CD4-positive, alpha-beta T cell treated with Interleukin-6 at 100 ng/mL for 8 hours (primary cell): ENCODE results near the gene POLE3.
"Not testable (repeated sequence)": the region's sequence is repeated elsewhere in the genome, so short reads cannot be mapped to it uniquely, and the experiment has no call there.

Experiments
- DNase-seq: peaks from one replicate; pipeline ENCODE4 v3.0.0-alpha.2; 2020; ENCODE audit warnings: mixed read lengths, low spot score

The POLE3 gene

GRCh38 chr9:113376634-113377567 is 33.6 kb downstream of the POLE3 start, which contains the start of gene HDHD3:
Gene HDHD3, minus strand, starts transcription at chr9:113376986. Its CDS starts 2,632 bp downstream, at chr9:113374354.
- peak; percentile 88 for DNase-seq

- no peak for DNase-seq
Measured at GRCh38 chr9:113375057-113376023, 35.1 kb downstream of the POLE3 start.

- DNase-seq, result no peak
Measured at GRCh38 chr9:113373676-113374392, 36.6 kb downstream of the POLE3 start.

- no peak for DNase-seq
Measured at GRCh38 chr9:113373256-113373655, 37.2 kb downstream of the POLE3 start.

- no peak for DNase-seq
Measured at GRCh38 chr9:113372059-113372458, 38.4 kb downstream of the POLE3 start.

- DNase-seq, result no peak
Measured at GRCh38 chr9:113370806-113371325, 39.6 kb downstream of the POLE3 start.

- no peak for DNase-seq
Measured at GRCh38 chr9:113369855-113370140, 40.7 kb downstream of the POLE3 start.

GRCh38 chr9:113368982-113369854 is 41.3 kb downstream of the POLE3 start:
- no peak for DNase-seq

GRCh38 chr9:113368348-113368981 is 42.0 kb downstream of the POLE3 start:
- DNase-seq, result no peak

GRCh38 chr9:113365652-113366051 is 44.8 kb downstream of the POLE3 start:
- DNase-seq, result not testable (repeated sequence)

- DNase-seq, result no peak
Measured at GRCh38 chr9:113364951-113365350, 45.5 kb downstream of the POLE3 start.

- DNase-seq, result no peak
Measured at GRCh38 chr9:113363336-113363735, 47.1 kb downstream of the POLE3 start.

- no peak for DNase-seq
Measured at GRCh38 chr9:113361304-113362018, 49.0 kb downstream of the POLE3 start.

GRCh38 chr9:113360242-113360842 is 50.1 kb downstream of the POLE3 start:
- no peak for DNase-seq

- no peak for DNase-seq
Measured at GRCh38 chr9:113359385-113359784, 51.1 kb downstream of the POLE3 start.
